Effector CD8-positive, alpha-beta T cell (primary cell): ENCODE measurements around the gene CPSF6.
"Not testable (repeated sequence)": the region's sequence is repeated elsewhere in the genome, so short reads cannot be mapped to it uniquely, and the experiment has no call there.

ENCODE experiments used
- DNase-seq: peaks from one replicate; lab custom pipeline; 2025; lab: John Stamatoyannopoulos, UW

The CPSF6 gene

GRCh38 chr12:69262264-69262974 lies 23.1 kb downstream of the CPSF6 start:
- no peak for DNase-seq

GRCh38 chr12:69265205-69265604 lies 25.8 kb downstream of the CPSF6 start:
- no peak for DNase-seq

- not testable (repeated sequence) for DNase-seq
Observed at GRCh38 chr12:69265633-69266032, 26.3 kb downstream of the CPSF6 start.

- DNase-seq, result no peak
Observed at GRCh38 chr12:69266036-69266635, 26.8 kb downstream of the CPSF6 start.

- no peak for DNase-seq
Observed at GRCh38 chr12:69269736-69270135, 30.4 kb downstream of the CPSF6 start.

GRCh38 chr12:69272511-69272910 lies 33.1 kb downstream of the CPSF6 start:
- no peak for DNase-seq

GRCh38 chr12:69274861-69275260 lies 35.5 kb downstream of the CPSF6 start:
- no peak for DNase-seq

GRCh38 chr12:69275471-69275891 lies 36.1 kb downstream of the CPSF6 start:
- DNase-seq, result no peak

- DNase-seq, result no peak
Observed at GRCh38 chr12:69278814-69279782, 39.7 kb downstream of the CPSF6 start.

- DNase-seq, result peak; percentile 3
Observed at GRCh38 chr12:69284131-69284530, 44.8 kb downstream of the CPSF6 start.

GRCh38 chr12:69287556-69287955 lies 48.2 kb downstream of the CPSF6 start:
- no peak for DNase-seq

- peak; percentile 56 for DNase-seq
Observed at GRCh38 chr12:69290545-69291277, 51.3 kb downstream of the CPSF6 start.

GRCh38 chr12:69291278-69291593 lies 51.9 kb downstream of the CPSF6 start:
- DNase-seq, result no peak

- DNase-seq, result no peak
Observed at GRCh38 chr12:69298133-69298532, 58.8 kb downstream of the CPSF6 start.

GRCh38 chr12:69298947-69299346 lies 59.6 kb downstream of the CPSF6 start:
- DNase-seq, result no peak

- no peak for DNase-seq
Observed at GRCh38 chr12:69304284-69304683, 64.9 kb downstream of the CPSF6 start.

- DNase-seq, result no peak
Observed at GRCh38 chr12:69309461-69309860, 70.1 kb downstream of the CPSF6 start.

- no peak for DNase-seq
Observed at GRCh38 chr12:69313209-69313608, 73.8 kb downstream of the CPSF6 start.

- DNase-seq, result not testable (repeated sequence)
Observed at GRCh38 chr12:69316784-69317183, 77.4 kb downstream of the CPSF6 start.

- not testable (repeated sequence) for DNase-seq
Observed at GRCh38 chr12:69317233-69317632, 77.9 kb downstream of the CPSF6 start.

GRCh38 chr12:69318225-69318624 lies 78.9 kb downstream of the CPSF6 start:
- no peak for DNase-seq

- DNase-seq, result no peak
Observed at GRCh38 chr12:69321351-69321750, 82.0 kb downstream of the CPSF6 start.
